ENCODE data around the gene HNRNPF. TPM values are rescaled to one million over a fixed set of nuclear protein-coding genes. Genes with fewer than 3 reads are reported as not detected.
A peak's percentile ranks its signal among the peaks of the same experiment; 100 is the strongest.

The HNRNPF gene
- total and polyA plus RNA-seq, 7 donors, result 101 to 194 (median 134) TPM

GRCh38 chr10:43398939-43399319 is 10.1 kb downstream of the HNRNPF start:
- Histone ChIP-seq H3K27ac (no peak overlapping the region), H3K4me1 (peaks cover 0 to 76% (median 62%) of the 10 kb centered on the region in 4 donors)

GRCh38 chr10:43396928-43397624 is 11.9 kb downstream of the HNRNPF start:
- TF ChIP-seq CTCF (IDR thresholded peaks at IDR 0.05) (no peak), POLR2AphosphoS5 (IDR thresholded peaks at IDR 0.05) (peak; percentile 63 to 90 (median 74)), EP300 (IDR thresholded peaks at IDR 0.05) (peak in 1 of 4 donors; percentile 20), POLR2A (IDR thresholded peaks at IDR 0.05) (no peak)
- Histone ChIP-seq H3K27ac (peak overlapping the region; percentile 97 to 99 (median 98)), H3K4me3 (peak overlapping the region; percentile 65 to 85 (median 80)), H3K27me3 (no peaks in the 10 kb centered on the region), H3K36me3 (peaks cover 11 to 35% (median 17%) of the 10 kb centered on the region in 4 donors), H3K4me1 (peaks cover 0 to 58% (median 51%) of the 10 kb centered on the region in 4 donors), H3K9me3 (no peaks in the 10 kb centered on the region)
- intact Hi-C loops (cut with DNase I), result loop anchor here (1.0 to 10.0 kb wide), 5 partner anchors 10 to 262 kb away; partner anchors contain the start of genes CSGALNACT2, ZNF239 and ZNF487
- DNase-seq, result peak; percentile 94
- 0% methylated on average over 70 of the region's 70 CpGs for WGBS, 2 donors

More at GRCh38 chr10:43398939-43399319, 10.1 kb downstream of the HNRNPF start:
- Histone ChIP-seq H3K36me3 (peaks cover under 1 to 16% (median 4%) of the 10 kb centered on the region in 4 donors), H3K9me3 (no peaks in the 10 kb centered on the region), H3K4me3 (no peak overlapping the region), H3K27me3 (no peaks in the 10 kb centered on the region)
- intact Hi-C loops (cut with DNase I), result loop anchor here (5.0 to 10.0 kb wide), 3 partner anchors 37 to 264 kb away; partner anchors contain the start of genes CSGALNACT2 and ZNF239
- peak; percentile 8 for DNase-seq
- WGBS, 2 donors, result 26 to 50% methylated on average over 2 of the region's 2 CpGs
- TF ChIP-seq POLR2AphosphoS5 (IDR thresholded peaks at IDR 0.05) (no peak), CTCF (IDR thresholded peaks at IDR 0.05) (no peak), EP300 (IDR thresholded peaks at IDR 0.05) (no peak), POLR2A (IDR thresholded peaks at IDR 0.05) (no peak)

- 1 to 7% methylated on average over 71 of the region's 71 CpGs for whole genome bisulfite sequencing, 2 donors
- H3K4me3 ChIP-seq, result peak overlapping the region; percentile 65 to 85 (median 80)
- H3K4me1 ChIP-seq, result peaks cover 0 to 51% (median 45%) of the 10 kb centered on the region in 4 donors
- peaks cover 11 to 43% (median 25%) of the 10 kb centered on the region in 4 donors for H3K36me3 ChIP-seq
- peak overlapping the region; percentile 97 to 99 (median 98) for H3K27ac ChIP-seq
- intact Hi-C loops (cut with DNase I), result loop anchor here (2.0 to 10.0 kb wide), 4 partner anchors 34 to 261 kb away; partner anchors contain the start of genes CSGALNACT2, ZNF239 and ZNF487
- H3K9me3 ChIP-seq, result no peaks in the 10 kb centered on the region
- TF ChIP-seq POLR2A (IDR thresholded peaks at IDR 0.05) (no peak), POLR2AphosphoS5 (IDR thresholded peaks at IDR 0.05) (peak; percentile 13 to 71 (median 64)), CTCF (IDR thresholded peaks at IDR 0.05) (no peak), EP300 (IDR thresholded peaks at IDR 0.05) (no peak)
- peak; percentile 91 for DNase-seq
- H3K27me3 ChIP-seq, result no peaks in the 10 kb centered on the region
These were observed 12.7 kb downstream of the HNRNPF start for GRCh38 chr10:43396061-43396927.

DNA sequence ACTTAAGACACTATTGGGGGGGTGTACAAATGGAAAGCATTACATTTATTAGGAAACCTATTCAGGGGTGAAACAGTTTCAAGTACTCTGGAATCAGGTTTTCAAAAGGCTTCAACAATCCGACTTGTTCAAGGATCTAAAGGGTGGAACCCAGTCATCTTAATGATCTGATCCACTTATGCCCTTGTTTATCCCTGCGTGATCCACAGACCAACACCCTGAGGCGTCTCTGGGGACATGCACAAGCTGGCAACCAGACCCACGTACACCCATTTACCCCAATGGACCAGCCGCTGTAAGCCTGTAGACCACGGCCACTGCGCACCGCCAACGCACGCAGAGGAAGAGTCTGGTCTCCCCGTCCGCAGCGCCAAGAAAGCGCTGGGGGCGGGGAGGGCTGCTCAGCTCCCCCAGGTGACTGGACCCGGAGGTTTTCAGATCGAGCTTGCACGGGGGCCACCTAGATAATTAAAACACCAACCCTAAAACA is 13.4 kb downstream of the HNRNPF start:
- H3K4me1 ChIP-seq, result peaks cover 0 to 51% (median 48%) of the 10 kb centered on the region in 4 donors
- intact Hi-C loops (cut with DNase I), result loop anchor here (2.0 to 10.0 kb wide), 4 partner anchors 33 to 261 kb away; partner anchors contain the start of genes CSGALNACT2, ZNF239 and ZNF487
- H3K27ac ChIP-seq, result peak overlapping the region; percentile 97 to 99 (median 98)
- no peaks in the 10 kb centered on the region for H3K9me3 ChIP-seq
- TF ChIP-seq EP300 (IDR thresholded peaks at IDR 0.05) (no peak), POLR2AphosphoS5 (IDR thresholded peaks at IDR 0.05) (no peak), CTCF (IDR thresholded peaks at IDR 0.05) (no peak), POLR2A (IDR thresholded peaks at IDR 0.05) (no peak)
- H3K4me3 ChIP-seq, result peak overlapping the region; percentile 65 to 85 (median 80)
- peak; percentile 68 for DNase-seq
- 6 to 29% methylated on average over 18 of the region's 18 CpGs for whole genome bisulfite sequencing, 2 donors
- H3K36me3 ChIP-seq, result peaks cover 11 to 49% (median 31%) of the 10 kb centered on the region in 4 donors
- no peaks in the 10 kb centered on the region for H3K27me3 ChIP-seq
